ENCODE data around the gene CARD11.

CARD11 gene

DNA sequence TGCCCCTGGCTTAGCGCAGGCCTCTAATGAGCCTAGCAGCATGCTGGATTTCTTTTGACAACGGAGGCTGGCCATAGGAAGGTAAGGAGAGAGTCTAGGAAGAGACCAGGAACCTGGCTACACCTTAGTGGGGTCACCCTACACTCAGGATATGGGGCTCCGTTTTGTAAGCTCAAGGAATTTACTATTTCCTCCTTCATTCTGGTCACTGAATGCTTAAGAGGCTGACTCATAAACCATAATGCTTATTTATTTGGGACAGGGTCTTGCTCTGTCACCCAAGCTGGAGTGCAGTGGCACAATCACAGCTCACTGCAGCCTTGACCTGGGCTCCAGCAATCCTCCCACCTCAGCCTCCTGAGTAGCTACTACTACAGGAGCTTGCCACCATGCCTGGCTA, 38.4 kb downstream of the CARD11 start:
- no peak overlapping the region for H3K4me3 ChIP-seq (ENCODE audit: control insufficient read depth, low read depth, low read length)
- no peak for DNase-seq (ENCODE audit: low read depth)
- TF ChIP-seq, protein P1, sequence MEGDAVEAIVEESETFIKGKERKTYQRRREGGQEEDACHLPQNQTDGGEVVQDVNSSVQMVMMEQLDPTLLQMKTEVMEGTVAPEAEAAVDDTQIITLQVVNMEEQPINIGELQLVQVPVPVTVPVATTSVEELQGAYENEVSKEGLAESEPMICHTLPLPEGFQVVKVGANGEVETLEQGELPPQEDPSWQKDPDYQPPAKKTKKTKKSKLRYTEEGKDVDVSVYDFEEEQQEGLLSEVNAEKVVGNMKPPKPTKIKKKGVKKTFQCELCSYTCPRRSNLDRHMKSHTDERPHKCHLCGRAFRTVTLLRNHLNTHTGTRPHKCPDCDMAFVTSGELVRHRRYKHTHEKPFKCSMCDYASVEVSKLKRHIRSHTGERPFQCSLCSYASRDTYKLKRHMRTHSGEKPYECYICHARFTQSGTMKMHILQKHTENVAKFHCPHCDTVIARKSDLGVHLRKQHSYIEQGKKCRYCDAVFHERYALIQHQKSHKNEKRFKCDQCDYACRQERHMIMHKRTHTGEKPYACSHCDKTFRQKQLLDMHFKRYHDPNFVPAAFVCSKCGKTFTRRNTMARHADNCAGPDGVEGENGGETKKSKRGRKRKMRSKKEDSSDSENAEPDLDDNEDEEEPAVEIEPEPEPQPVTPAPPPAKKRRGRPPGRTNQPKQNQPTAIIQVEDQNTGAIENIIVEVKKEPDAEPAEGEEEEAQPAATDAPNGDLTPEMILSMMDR (conservative IDR thresholded peaks at IDR 0.05; ENCODE audit: control insufficient read depth, insufficient read depth, low read depth, low read length) = no peak

DNA sequence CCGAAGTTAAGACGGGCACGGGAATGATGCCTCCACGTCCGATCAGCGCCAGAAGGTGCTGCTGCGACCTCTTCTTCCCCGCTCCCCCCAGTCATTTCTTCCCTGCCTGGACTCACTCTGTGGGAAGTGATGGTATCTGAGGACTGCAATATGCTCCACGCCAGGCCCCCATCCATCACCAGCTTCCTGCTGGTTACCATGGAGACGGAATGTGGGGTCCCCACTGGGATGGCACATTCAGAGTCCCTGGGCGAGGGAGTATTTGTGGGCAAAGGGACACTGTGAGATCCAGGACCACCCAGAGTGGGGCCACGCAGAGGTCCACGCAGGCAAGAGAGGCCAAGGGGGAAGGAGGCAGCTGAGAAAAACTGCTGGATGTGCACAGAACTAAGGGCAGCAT, 39.7 kb downstream of the CARD11 start:
- DNase-seq (ENCODE audit: low read depth) = no peak
- no peak overlapping the region for H3K4me3 ChIP-seq (ENCODE audit: control insufficient read depth, low read depth, low read length)
- TF ChIP-seq, protein P1 (conservative IDR thresholded peaks at IDR 0.05; ENCODE audit: control insufficient read depth, insufficient read depth, low read depth, low read length) = no peak

DNA sequence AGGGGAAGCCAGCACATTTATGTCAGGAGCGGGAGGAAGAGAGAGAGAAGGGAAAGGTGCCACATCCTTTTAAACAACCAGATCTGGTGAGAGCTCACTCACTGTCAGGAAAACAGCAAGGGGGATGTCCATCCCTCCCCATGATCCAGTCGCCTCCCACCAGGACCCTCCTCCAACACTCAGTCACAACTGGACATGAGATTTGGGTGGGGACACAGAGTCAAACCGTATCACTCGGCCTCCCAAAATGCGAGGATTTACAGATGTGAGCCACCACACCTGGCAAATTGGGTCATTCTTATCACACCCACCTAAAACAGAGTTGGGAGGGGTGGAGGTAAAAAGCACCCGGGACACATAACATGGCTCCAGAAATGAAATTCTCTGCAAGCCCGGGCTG, 41.0 kb downstream of the CARD11 start:
- no peak for DNase-seq (ENCODE audit: low read depth)
- TF ChIP-seq, protein P1 (conservative IDR thresholded peaks at IDR 0.05; ENCODE audit: control insufficient read depth, insufficient read depth, low read depth, low read length) = no peak
- H3K4me3 ChIP-seq (ENCODE audit: control insufficient read depth, low read depth, low read length) = no peak overlapping the region

DNA sequence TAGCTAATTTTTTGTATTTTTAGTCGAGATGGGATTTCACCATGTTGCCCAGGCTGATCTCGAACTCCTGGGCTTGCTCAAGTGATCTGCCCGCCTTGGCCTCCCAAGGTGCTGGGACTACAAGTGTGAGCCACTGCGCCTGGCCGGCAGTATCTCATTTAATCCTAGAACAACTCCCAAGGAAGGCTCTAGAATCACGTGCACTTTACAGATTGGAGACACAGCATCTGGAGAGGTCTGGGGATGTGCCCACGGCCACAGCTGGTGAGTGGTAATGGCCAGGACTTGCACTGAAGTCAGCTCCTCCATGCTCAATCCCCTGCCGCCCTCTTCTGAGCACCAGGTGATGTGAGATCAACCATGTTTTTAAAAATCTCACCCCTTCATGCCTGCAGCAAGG, 43.1 kb downstream of the CARD11 start:
- TF ChIP-seq, protein P1 (conservative IDR thresholded peaks at IDR 0.05; ENCODE audit: control insufficient read depth, insufficient read depth, low read depth, low read length) = no peak
- H3K4me3 ChIP-seq (ENCODE audit: control insufficient read depth, low read depth, low read length) = no peak overlapping the region
- no peak for DNase-seq (ENCODE audit: low read depth)

DNA sequence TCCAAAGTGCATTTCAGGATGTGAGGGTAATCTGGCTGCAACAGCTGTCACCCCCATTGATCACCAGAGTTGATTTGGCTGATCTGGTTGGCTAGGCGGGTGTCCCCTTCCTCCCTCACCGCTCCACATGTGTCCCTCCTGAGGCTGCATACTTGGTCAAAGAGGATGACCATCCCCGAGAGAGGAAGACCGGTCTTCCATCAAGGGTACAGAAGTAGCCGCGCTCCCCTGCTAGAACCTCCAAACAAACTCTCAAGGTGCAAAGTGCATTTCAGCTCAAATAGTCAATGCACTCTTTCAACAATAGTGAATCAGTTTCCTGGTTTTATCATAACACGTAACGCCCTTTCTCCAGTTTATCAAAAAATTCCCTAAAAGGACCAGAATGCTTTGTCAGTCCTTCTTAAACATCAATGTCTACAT, 44.6 kb downstream of the CARD11 start:
- H3K4me3 ChIP-seq (ENCODE audit: control insufficient read depth, low read depth, low read length) = no peak overlapping the region
- TF ChIP-seq, protein P1 (conservative IDR thresholded peaks at IDR 0.05; ENCODE audit: control insufficient read depth, insufficient read depth, low read depth, low read length) = no peak
- no peak for DNase-seq (ENCODE audit: low read depth)

DNA sequence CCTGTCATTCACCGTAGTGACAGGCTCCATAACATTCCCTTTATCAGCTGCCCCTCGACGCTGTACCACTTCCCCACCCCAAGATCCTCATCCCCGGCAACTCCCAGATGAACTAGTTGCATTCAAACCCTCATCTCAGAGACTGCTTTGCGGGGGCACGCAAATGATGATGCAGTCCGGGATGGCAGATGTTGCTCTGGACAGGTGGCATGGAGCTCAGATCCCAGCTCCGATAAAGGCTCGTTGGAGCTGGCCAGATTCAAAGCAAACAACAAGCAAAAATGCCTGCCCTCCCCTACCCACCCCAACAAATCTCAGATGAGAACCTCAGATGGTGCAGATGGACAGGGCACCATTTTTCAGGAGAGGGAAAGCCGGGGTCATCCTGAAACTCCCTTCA, 46.7 kb downstream of the CARD11 start:
- no peak for DNase-seq (ENCODE audit: low read depth)
- no peak overlapping the region for H3K4me3 ChIP-seq (ENCODE audit: control insufficient read depth, low read depth, low read length)
- TF ChIP-seq, protein P1 (conservative IDR thresholded peaks at IDR 0.05; ENCODE audit: control insufficient read depth, insufficient read depth, low read depth, low read length) = no peak

DNA sequence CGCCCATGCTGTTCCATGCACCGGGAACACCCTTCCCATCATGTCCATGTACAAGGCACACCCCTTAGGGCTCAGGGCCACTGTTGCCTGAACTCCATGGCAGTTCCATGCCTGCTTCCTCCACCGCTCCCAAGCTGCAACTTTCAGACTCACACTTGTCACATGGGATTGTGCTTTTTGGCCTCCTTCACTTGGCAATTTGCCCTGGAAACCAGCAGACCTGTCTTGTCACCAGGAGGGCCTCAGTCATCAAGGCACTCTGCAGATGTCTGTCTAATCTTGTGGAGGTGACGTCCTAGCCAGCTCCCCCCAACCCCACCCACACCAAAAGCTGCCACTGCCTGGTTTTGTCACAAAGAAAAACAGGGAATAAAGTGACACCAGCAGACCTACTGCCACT, 47.5 kb downstream of the CARD11 start:
- TF ChIP-seq, protein P1 (conservative IDR thresholded peaks at IDR 0.05; ENCODE audit: control insufficient read depth, insufficient read depth, low read depth, low read length) = no peak

More for the DNA sequence above, 47.5 kb downstream of the CARD11 start:
- no peak overlapping the region for H3K4me3 ChIP-seq (ENCODE audit: control insufficient read depth, low read depth, low read length)
- no peak for DNase-seq (ENCODE audit: low read depth)
